DMS53 treated with DMSO at 0.1 percent for 48 hours (cell line): ENCODE data around the gene TMEM161A.
A peak's percentile ranks its signal among the peaks of the same experiment; 100 is the strongest.
"Not testable (repeated sequence)": the region's sequence is repeated elsewhere in the genome, so short reads cannot be mapped to it uniquely, and the experiment has no call there.

Experiments used
- DNase-seq: peaks from one replicate; lab custom pipeline; 2025; ENCODE audit not compliant: unreplicated experiment; lab: John Stamatoyannopoulos, UW

The TMEM161A gene

GRCh38 chr19:19155495-19156219, 17.4 kb upstream of the TMEM161A start:
- no peak for DNase-seq

- no peak for DNase-seq
These were observed 16.7 kb upstream of the TMEM161A start for GRCh38 chr19:19154768-19155494.

GRCh38 chr19:19152668-19153384, 14.5 kb upstream of the TMEM161A start:
- no peak for DNase-seq

- DNase-seq, result no peak
These were observed 13.1 kb upstream of the TMEM161A start for GRCh38 chr19:19151418-19151817.

- DNase-seq, result no peak
These were observed 11.2 kb upstream of the TMEM161A start for GRCh38 chr19:19149435-19149834.

- DNase-seq, result not testable (repeated sequence)
These were observed 10.2 kb upstream of the TMEM161A start for GRCh38 chr19:19148504-19148903.

GRCh38 chr19:19147344-19147743, 9.1 kb upstream of the TMEM161A start:
- DNase-seq, result no peak

- no peak for DNase-seq
These were observed 8.6 kb upstream of the TMEM161A start for GRCh38 chr19:19146865-19147264.

GRCh38 chr19:19145684-19146608, 7.7 kb upstream of the TMEM161A start:
- DNase-seq, result peak; percentile 4

GRCh38 chr19:19145281-19145680, 7.0 kb upstream of the TMEM161A start:
- no peak for DNase-seq

GRCh38 chr19:19142347-19142746, 4.1 kb upstream of the TMEM161A start:
- DNase-seq, result no peak

- no peak for DNase-seq
These were observed 2.2 kb upstream of the TMEM161A start for GRCh38 chr19:19140476-19140875.

GRCh38 chr19:19139876-19140229, 1.6 kb upstream of the TMEM161A start:
- no peak for DNase-seq

GRCh38 chr19:19137556-19138108, 646 bp downstream of the TMEM161A start:
- DNase-seq, result no peak

- not testable (repeated sequence) for DNase-seq
These were observed 2.6 kb downstream of the TMEM161A start for GRCh38 chr19:19135713-19136112.

- peak; percentile 14 for DNase-seq
These were observed 3.6 kb downstream of the TMEM161A start for GRCh38 chr19:19134687-19135158.

- no peak for DNase-seq
These were observed 4.3 kb downstream of the TMEM161A start for GRCh38 chr19:19133985-19134384.

- no peak for DNase-seq
These were observed 5.4 kb downstream of the TMEM161A start for GRCh38 chr19:19132912-19133311.

- DNase-seq, result no peak
These were observed 6.3 kb downstream of the TMEM161A start for GRCh38 chr19:19131989-19132388.

GRCh38 chr19:19126102-19126501, 12.2 kb downstream of the TMEM161A start:
- DNase-seq, result no peak
